Measurements from ENCODE around the gene AMOTL1.
"Not testable (repeated sequence)": the region's sequence is repeated elsewhere in the genome, so short reads cannot be mapped to it uniquely, and the experiment has no call there.

The AMOTL1 gene

GRCh38 chr11:94788396-94788795, 20.2 kb downstream of the AMOTL1 start:
- peak in 1 of 2 donors; percentile 47 for DNase-seq (ENCODE audit: low read depth in 2 of 2)
- TF ChIP-seq CTCF (IDR thresholded peaks at IDR 0.05; ENCODE audit: low read depth, low read length), result no peak
- no peak overlapping the region for H3K4me3 ChIP-seq (replicated peaks in 1 of 2; ENCODE audit: low read depth in 2 of 2, low read length in 2 of 2)

GRCh38 chr11:94790197-94790596, 22.0 kb downstream of the AMOTL1 start:
- DNase-seq (ENCODE audit: low read depth in 2 of 2), result no peak
- TF ChIP-seq CTCF (IDR thresholded peaks at IDR 0.05; ENCODE audit: low read depth, low read length), result no peak
- no peak overlapping the region for H3K4me3 ChIP-seq (replicated peaks in 1 of 2; ENCODE audit: low read depth in 2 of 2, low read length in 2 of 2)

GRCh38 chr11:94790661-94791180, 22.6 kb downstream of the AMOTL1 start:
- no peak overlapping the region for H3K4me3 ChIP-seq (replicated peaks in 1 of 2; ENCODE audit: low read depth in 2 of 2, low read length in 2 of 2)
- no peak for TF ChIP-seq CTCF (IDR thresholded peaks at IDR 0.05; ENCODE audit: low read depth, low read length)
- no peak for DNase-seq (ENCODE audit: low read depth in 2 of 2)

GRCh38 chr11:94791216-94791889, 23.2 kb downstream of the AMOTL1 start:
- peak; percentile 36 to 56 for DNase-seq (ENCODE audit: low read depth in 2 of 2)
- H3K4me3 ChIP-seq (replicated peaks in 1 of 2; ENCODE audit: low read depth in 2 of 2, low read length in 2 of 2), result no peak overlapping the region
- no peak for TF ChIP-seq CTCF (IDR thresholded peaks at IDR 0.05; ENCODE audit: low read depth, low read length)

GRCh38 chr11:94791942-94792341, 23.8 kb downstream of the AMOTL1 start:
- not testable (repeated sequence) for H3K4me3 ChIP-seq (replicated peaks in 1 of 2; ENCODE audit: low read depth in 2 of 2, low read length in 2 of 2); DNase-seq (ENCODE audit: low read depth in 2 of 2)

GRCh38 chr11:94792451-94792850, 24.3 kb downstream of the AMOTL1 start:
- no peak for TF ChIP-seq CTCF (IDR thresholded peaks at IDR 0.05; ENCODE audit: low read depth, low read length)
- DNase-seq (ENCODE audit: low read depth in 2 of 2), result no peak

GRCh38 chr11:94793002-94793401, 24.8 kb downstream of the AMOTL1 start:
- TF ChIP-seq CTCF (IDR thresholded peaks at IDR 0.05; ENCODE audit: low read depth, low read length), result no peak
- peak in 1 of 2 donors; percentile 51 for DNase-seq (ENCODE audit: low read depth in 2 of 2)
- H3K4me3 ChIP-seq (replicated peaks in 1 of 2; ENCODE audit: low read depth in 2 of 2, low read length in 2 of 2), result no peak overlapping the region

More at GRCh38 chr11:94792451-94792850, 24.3 kb downstream of the AMOTL1 start:
- H3K4me3 ChIP-seq (replicated peaks in 1 of 2; ENCODE audit: low read depth in 2 of 2, low read length in 2 of 2), result no peak overlapping the region

Data from cardiac fibroblast (primary cell).